GM21390 (cell line): ENCODE results near the gene CALCR.
"Not testable (repeated sequence)": the region's sequence is repeated elsewhere in the genome, so short reads cannot be mapped to it uniquely, and the experiment has no call there.

Experiments
- ATAC-seq: cut with Tn5 transposase; IDR thresholded peaks from one replicate; pipeline ENCODE4 v1.9.1; 2021; ENCODE audit not compliant: unreplicated experiment

CALCR gene

GRCh38 chr7:93562106-93562505, 12.4 kb downstream of the CALCR start:
- no peak for ATAC-seq

DNA sequence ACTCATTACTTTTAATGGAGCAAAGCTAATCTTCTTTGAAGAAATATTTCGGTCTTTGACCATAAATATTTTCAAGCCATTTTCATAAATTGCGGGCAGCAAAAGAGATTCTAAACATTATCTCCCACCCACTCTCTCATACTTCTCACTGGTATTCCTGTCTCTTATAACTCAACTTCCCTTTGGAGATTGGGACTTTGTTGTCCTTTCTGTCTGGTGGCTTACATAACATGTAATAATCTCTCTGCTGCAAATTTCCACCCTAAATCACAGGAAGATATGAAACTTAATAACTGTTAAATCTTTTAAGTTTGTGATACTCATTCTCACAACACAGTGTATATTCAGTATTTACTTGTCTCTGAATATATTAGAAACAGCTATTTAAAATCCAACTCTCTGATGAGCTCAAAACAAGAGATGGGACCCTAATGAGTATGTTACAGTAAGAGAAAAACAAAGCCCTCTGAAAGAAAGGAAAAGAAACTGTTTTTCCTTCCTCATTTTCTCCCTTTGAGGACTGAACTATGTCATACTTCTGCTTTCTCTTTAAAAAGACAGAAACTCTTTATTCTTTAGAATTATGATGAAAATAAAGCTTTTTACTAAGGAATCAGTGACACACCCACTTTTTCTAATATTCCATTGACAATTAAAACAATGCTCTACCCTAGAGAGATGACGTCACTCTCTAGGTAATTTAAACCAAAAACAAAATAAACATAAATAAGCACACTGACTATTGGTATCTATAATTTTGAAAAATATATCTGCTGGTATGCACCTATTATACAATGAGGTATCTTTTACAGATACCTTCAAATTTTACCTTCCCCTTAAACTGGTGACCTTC, 14.7 kb downstream of the CALCR start:
- no peak for ATAC-seq

DNA sequence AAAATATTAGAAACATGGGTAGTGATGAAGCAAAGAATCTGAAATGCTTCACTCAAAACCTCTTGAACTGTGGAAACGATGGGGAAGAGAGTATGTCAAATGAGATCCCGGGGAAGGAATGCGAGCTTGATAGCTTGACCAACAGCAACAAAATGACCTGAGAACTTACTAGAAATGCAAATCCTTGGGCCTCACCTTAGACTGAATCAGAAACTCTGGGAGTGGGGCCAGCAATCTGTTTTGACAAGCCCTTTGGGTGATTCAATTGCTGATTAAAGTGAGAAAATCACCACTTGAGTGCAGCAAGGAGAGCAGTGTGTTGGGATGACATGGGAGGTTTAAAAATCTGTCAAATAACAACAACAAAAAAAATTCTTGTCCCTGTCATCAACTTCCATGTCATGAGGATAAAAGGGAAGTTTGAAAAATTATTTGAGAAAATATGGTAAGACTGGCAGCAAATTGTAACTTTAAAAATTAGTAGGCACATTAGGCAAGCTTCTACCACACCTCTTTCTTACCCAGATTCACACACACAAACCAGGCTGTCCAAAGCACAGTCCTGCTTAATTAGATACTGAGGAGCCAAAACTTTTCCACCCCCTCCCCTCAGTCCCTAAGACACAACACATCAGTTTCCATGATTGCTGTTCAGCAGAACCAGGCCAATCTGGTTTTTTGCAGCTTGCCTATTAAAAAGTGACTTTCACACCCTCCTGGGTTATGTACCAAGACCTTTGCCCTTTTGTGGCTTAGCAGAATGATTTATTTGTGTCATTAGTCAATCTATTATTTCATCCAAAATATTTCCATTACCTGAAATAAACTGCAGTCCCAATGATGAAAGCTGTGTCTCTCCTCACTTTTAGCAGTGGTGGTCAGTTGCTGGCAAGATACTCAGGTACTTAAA, 15.6 kb downstream of the CALCR start:
- ATAC-seq = no peak

GRCh38 chr7:93551931-93552330, 22.6 kb downstream of the CALCR start:
- no peak for ATAC-seq

- ATAC-seq = peak; percentile 60
Measured at GRCh38 chr7:93551063-93551895, 23.2 kb downstream of the CALCR start.

DNA sequence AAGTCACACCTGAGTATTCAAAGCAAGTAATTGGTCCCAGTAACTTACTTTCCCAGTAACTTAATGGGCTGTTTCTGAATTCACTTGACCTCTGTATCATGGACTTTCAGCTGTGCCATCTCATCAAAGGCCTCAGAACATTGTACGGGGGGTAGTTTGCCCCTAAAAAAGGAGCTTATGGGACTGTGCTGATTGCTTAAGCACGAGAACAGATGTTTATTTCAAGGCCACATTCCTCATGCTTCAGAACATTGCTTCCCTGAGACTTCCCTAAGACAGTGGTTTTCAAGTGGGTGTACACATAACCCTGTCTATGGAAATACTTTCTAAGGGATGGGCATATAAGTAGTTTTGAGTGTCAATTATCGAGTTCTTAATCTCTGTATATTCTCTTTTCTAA, 26.8 kb downstream of the CALCR start:
- ATAC-seq = no peak

DNA sequence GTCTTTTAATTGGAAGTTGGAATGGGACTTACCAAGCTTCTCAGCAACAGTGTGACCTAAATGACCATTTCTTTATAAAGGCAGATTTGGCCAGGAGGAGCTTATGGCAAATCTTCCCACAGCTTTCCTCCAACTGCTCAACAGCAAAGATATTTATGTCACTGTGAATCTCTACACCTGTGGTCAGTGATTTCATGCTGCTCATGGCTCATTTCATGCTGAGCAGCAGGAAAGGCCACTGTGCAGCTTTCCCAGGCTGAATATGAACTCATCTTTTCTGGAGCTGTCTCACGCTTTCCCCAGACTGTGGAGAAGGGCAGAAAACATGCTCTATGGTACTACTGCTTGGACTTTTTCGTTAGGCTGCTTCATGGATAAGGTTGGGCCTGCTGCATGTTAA, 29.8 kb downstream of the CALCR start:
- ATAC-seq = no peak

DNA sequence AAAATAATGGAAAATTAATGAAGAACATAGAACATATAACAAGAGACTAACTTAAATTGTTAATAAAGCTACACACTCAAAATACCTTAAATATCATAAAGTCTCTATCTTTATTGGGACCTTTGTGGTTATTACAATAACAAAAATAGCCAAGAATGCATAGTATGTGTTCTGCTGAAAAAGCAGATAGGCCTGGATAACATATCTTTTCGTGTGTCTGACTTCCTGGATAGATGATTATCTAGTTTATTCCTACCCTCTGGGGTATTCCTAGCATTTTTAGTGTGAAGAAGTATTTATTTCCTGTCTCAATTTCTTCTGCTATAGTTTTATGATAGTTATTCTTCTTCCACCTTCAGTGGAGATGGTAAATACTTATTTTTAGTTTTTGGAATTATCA, 36.5 kb downstream of the CALCR start:
- no peak for ATAC-seq

DNA sequence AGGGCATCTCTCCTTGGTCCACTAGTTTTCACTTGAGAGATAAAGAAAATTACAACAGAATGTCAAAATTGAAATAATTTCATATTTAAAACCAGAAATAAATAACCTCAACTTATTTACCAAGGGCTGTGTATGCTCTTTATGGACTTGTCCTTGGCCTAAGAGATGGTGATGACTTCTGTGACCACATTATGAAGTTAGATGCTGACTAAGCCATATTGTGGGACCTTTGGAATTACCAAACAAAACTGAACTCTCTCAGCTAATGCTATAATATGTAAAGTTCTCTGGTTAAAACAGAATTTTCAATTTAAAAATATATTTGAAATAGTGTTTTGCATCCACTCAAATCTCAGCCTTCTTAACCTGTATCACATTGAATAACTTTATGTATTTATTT, 38.9 kb downstream of the CALCR start:
- ATAC-seq = no peak

GRCh38 chr7:93530701-93531100, 43.8 kb downstream of the CALCR start:
- ATAC-seq = no peak

DNA sequence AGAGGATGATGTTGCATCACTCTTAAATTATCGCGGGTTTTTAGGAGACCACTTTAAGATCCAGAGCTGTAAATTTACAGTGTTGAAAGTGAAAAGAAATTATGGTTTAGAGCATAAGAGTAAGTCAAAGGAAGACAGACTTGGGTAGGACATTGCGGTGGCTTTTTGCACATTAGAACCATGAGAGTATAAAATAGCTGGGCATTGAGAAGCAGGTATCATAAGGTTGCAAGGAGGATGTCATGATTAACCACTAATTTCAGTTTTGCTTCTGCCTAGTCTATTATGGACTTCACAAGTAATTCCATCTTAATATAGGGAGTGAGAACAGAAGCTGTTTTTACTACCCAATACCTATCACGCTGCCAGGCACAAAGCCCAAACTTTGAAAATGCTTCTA, 57.7 kb downstream of the CALCR start:
- ATAC-seq = no peak

DNA sequence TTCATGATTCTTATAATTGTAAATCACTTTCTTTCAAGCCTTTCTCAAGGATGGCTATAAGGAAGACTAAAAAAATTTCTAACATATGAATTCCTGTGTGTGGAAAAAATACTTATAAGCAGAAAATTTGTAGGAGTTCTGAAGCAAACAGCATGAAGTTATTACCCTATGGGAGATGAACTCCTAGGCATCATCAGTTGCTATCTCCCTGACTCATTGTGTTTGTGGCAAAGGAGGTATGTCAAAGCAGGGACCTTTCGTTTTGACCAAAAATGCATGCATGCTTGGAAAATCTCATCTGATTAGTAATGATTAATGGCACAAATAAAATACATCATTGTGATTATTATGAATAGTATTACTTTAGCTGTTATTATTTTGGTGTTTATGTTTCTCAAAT, 59.4 kb downstream of the CALCR start:
- ATAC-seq = no peak

DNA sequence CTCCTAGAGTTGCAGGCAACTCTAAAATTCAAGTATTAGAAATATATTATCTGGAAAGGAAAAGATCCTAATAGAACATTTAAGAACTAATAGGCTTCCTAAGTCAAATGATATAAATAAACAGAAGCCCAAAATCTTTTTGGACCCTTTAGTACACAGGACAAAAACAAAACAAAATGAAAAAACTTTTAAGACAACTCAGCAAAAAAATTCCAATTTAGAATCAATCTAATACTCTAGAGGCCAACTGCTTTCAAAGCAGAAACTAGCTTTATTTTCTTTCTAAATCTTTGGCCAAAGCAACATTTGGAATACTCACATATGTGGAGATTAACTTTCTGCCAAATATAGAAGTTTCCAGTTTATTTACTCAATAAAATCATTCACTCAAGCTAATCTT, 65.2 kb downstream of the CALCR start:
- ATAC-seq = no peak

GRCh38 chr7:93503088-93503487, 71.4 kb downstream of the CALCR start:
- no peak for ATAC-seq

GRCh38 chr7:93491860-93492259, 82.7 kb downstream of the CALCR start:
- not testable (repeated sequence) for ATAC-seq

- no peak for ATAC-seq
Measured at GRCh38 chr7:93476491-93477344, 97.8 kb downstream of the CALCR start.

DNA sequence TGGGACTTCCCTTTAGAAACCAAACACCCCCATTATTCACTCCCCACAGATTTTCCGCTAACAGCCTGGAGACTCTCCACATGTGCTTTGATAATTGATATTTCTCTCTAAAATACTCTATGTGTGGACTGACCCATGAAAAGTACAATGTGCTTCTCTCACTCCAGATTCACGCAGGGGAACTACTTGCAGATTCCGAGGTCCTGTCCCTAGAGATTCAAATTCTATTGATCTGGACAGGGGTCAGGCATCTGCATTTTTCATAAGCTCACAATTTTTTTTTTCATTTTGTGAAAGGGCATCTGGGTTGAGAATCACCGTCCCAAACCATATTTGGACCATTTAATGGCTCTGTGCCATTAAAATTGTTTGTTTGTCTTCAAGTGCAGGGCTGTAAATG, 98.7 kb downstream of the CALCR start:
- ATAC-seq = no peak

- no peak for ATAC-seq
Measured at GRCh38 chr7:93471456-93471855, 103.1 kb downstream of the CALCR start.

DNA sequence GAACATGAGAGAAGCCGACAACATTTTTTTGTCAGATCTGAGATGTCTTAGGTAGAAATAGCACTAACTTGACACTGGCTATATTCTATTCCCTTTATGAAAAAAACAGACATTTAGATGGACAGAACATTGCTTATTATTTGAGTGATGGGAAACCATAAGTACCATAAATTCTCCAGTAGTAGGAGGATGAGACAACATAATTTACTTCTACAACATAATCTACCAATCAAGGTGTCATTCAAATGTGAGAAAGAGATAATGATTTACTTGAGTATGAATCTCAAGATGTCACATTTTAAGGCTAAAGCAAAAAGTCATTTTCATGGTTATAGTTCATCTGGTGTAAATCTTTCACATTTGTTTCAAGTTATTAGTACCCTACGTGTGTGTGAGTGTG, 110.8 kb downstream of the CALCR start:
- no peak for ATAC-seq

- ATAC-seq = no peak
Measured at GRCh38 chr7:93461350-93461749, 113.2 kb downstream of the CALCR start.
